Stomach (tissue), 9 donors: Measurements from ENCODE around the gene ZNF474. TPM values are rescaled to one million over a fixed set of nuclear protein-coding genes. Genes with fewer than 3 reads are reported as not detected.

Experiments
- DNase-seq, 2 donors: peaks; one replicate each; pipeline versions ENCODE4 v3.0.0 to v3.0.0-alpha.2; 2013 to 2019
- H3K27ac ChIP-seq, 5 donors: fragments of 200-600 bp in 4 of 5; sonication (generic) in 4 of 5; one replicate each; pipeline ENCODE4 v1.5.1; 2013 to 2019; ENCODE audit warnings: mild to moderate bottlenecking in 1 of 5, moderate library complexity in 1 of 5
- H3K27me3 ChIP-seq, 3 donors: fragments of 200-600 bp; sonication (generic); one replicate each; pipeline ENCODE4 v1.5.1; 2017 to 2019; ENCODE audit warnings: mixed run types in 1 of 3
- H3K36me3 ChIP-seq, 4 donors: fragments of 200-600 bp; sonication (generic); 1 replicate in 3 of 4; 2 replicates in 1 of 4; pipeline ENCODE4 v1.5.1; 2016 to 2019
- H3K4me1 ChIP-seq, 4 donors: fragments of 200-600 bp; sonication (generic); one replicate each; pipeline ENCODE4 v1.5.1; 2016 to 2019
- H3K4me3 ChIP-seq, 4 donors: fragments of 200-600 bp; sonication (generic) in 3 of 4; one replicate each; pipeline ENCODE4 v1.5.1; 2016 to 2019; ENCODE audit warnings: mild to moderate bottlenecking in 1 of 4
- H3K9me3 ChIP-seq, 4 donors: fragments of 200-600 bp; sonication (generic); one replicate each; pipeline ENCODE4 v1.5.1; 2016 to 2019
- CTCF ChIP-seq, 7 experiments: fragments of 450-650 bp in 4 of 7; fragments of 200-600 bp in 3 of 7; sonication (generic) in 3 of 7; IDR thresholded peaks; one replicate each; pipeline ENCODE4 v1.5.1; 2016 to 2019; ENCODE audit warnings: antibody characterized with exemption in 7 of 7, control low read depth in 2 of 7, mild to moderate bottlenecking in 1 of 7
- EP300 ChIP-seq: sonication (generic); formaldehyde crosslinking; IDR thresholded peaks from one replicate; pipeline ENCODE4 v1.6.1; 2017; ENCODE audit warnings: antibody characterized with exemption
- POLR2A ChIP-seq, 4 donors: fragments of 450-650 bp; IDR thresholded peaks; one replicate each; pipeline ENCODE4 v1.6.1; 2016; ENCODE audit warnings: antibody characterized with exemption in 4 of 4, control low read depth in 2 of 4, mild to moderate bottlenecking in 1 of 4, moderate library complexity in 1 of 4
- POLR2AphosphoS5 ChIP-seq, 3 donors: sonication (generic); formaldehyde crosslinking; IDR thresholded peaks; one replicate each; pipeline ENCODE4 v1.6.1; 2016; ENCODE audit warnings: antibody characterized with exemption in 3 of 3
- WGBS, 5 donors: extraction: QIAGEN DNeasy Blood & Tissue Kit in 3 of 5; methylation state at CpG; one replicate each; pipeline versions ENCODE4 v1.1.5 to v1.1.7; 2013 to 2018; 5-methylcytosine and 5-hydroxymethylcytosine counted together
- intact Hi-C: fragments of 100-400 bp; cut with DNase I; formaldehyde crosslinking; loops from one replicate; pipeline ENCODE4 v1.15.1; 2023; ENCODE audit warnings: low total_unique reads
- polyA plus RNA-seq, 3 donors: library from polyadenylated mRNA; stranded (reverse); fragments of 200-250 nt; gene quantifications; one replicate each; pipeline ENCODE4 v1.2.3, GENCODE V29; 2013
- total RNA-seq, 5 donors: library from RNA; depleted of rRNA; stranded (reverse); fragments of >200 nt; gene quantifications; one replicate each; pipeline versions ENCODE4 v1.1.0 to v1.2.3, GENCODE V29; 2014 to 2016
- donor health status: healthy with polysubstance abuse.
- donor health status: Bipolar disorder and iron deficiency.
- donor health status: healthy.

Gene ZNF474
- total and polyA plus RNA-seq, 8 donors: 0.08 to 0.37 TPM; not detected in 6

- Histone ChIP-seq H3K27ac (no peak overlapping the region), H3K36me3 (no peaks in the 10 kb centered on the region), H3K27me3 (no peaks in the 10 kb centered on the region), H3K9me3 (no peaks in the 10 kb centered on the region), H3K4me3 (no peak overlapping the region), H3K4me1 (no peaks in the 10 kb centered on the region)
- no peak for TF ChIP-seq EP300
- TF ChIP-seq POLR2A (IDR thresholded peaks at IDR 0.05): no peak
- no peak for TF ChIP-seq POLR2AphosphoS5 (IDR thresholded peaks at IDR 0.05)
- no peak for TF ChIP-seq CTCF (IDR thresholded peaks at IDR 0.05)
- intact Hi-C loops: no loop called here
- WGBS, 5 donors: 54 to 75% (median 70%) methylated on average over 1 of the region's 1 CpG
- no peak for DNase-seq
Observed at GRCh38 chr5:122175091-122175490, 45.7 kb downstream of the ZNF474 start.

- intact Hi-C loops: no loop called here
- Histone ChIP-seq H3K4me1 (no peaks in the 10 kb centered on the region), H3K9me3 (no peaks in the 10 kb centered on the region), H3K27me3 (no peaks in the 10 kb centered on the region), H3K4me3 (no peak overlapping the region), H3K36me3 (no peaks in the 10 kb centered on the region), H3K27ac (no peak overlapping the region)
- TF ChIP-seq POLR2A (IDR thresholded peaks at IDR 0.05): no peak
- TF ChIP-seq EP300: no peak
- no peak for DNase-seq
Observed at GRCh38 chr5:122175852-122176251, 46.5 kb downstream of the ZNF474 start.

DNA sequence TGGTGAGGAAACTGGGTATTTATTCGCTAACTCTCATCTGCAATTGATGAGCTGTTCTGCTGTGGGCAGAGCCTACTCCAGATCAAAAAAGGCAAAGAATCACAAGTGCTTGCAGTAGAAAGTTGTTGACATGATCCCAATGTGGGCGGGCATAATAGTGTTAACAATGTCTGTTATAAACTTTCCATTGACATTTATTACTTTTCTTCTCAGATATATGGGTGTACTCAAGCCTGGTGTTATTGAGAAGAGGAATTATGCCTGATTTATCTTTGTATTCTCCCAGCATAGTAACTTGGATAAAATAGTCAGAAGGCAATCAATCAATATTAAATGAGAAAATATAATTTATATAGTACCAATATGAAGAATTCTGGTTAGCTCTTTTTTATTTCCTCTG, 47.8 kb downstream of the ZNF474 start:
- Histone ChIP-seq H3K36me3 (no peaks in the 10 kb centered on the region), H3K27ac (no peak overlapping the region), H3K9me3 (no peaks in the 10 kb centered on the region), H3K4me1 (peaks cover 0 to 4% (median under 1%) of the 10 kb centered on the region in 4 donors), H3K27me3 (no peaks in the 10 kb centered on the region), H3K4me3 (no peak overlapping the region)
- intact Hi-C loops: no loop called here
- TF ChIP-seq EP300 (no peak), POLR2A (IDR thresholded peaks at IDR 0.05) (no peak), CTCF (IDR thresholded peaks at IDR 0.05) (no peak), POLR2AphosphoS5 (IDR thresholded peaks at IDR 0.05) (no peak)
- no peak for DNase-seq
- WGBS, 5 donors: 81 to 93% (median 92%) methylated on average over 2 of the region's 2 CpGs

DNA sequence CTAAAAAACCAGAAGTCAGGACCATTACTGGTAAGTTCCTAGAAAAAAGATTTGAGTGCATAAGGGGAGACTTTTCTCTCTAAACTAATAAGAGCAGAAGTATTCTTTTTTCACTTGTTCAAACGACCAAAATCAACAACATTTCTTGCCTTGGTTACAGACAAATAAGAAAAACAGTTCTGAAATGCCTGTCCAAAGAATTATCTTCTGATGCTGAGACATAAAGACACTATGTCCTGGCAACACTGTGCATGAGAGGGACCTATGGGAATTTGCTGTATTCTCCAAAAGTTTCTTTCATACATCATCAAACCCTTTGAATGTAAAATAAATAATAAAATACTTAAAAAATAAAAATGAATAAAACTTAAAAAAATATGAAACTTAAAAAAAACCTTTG, 50.4 kb downstream of the ZNF474 start:
- WGBS, 5 donors: 32 to 65% (median 48%) methylated on average over 1 of the region's 1 CpG
- Histone ChIP-seq H3K4me3 (no peak overlapping the region), H3K36me3 (no peaks in the 10 kb centered on the region), H3K27me3 (no peaks in the 10 kb centered on the region), H3K9me3 (no peaks in the 10 kb centered on the region), H3K4me1 (peaks cover 4 to 20% (median 13%) of the 10 kb centered on the region in 4 donors), H3K27ac (no peak overlapping the region)
- intact Hi-C loops: no loop called here
- DNase-seq: no peak
- no peak for TF ChIP-seq EP300
- no peak for TF ChIP-seq POLR2AphosphoS5 (IDR thresholded peaks at IDR 0.05)
- no peak for TF ChIP-seq POLR2A (IDR thresholded peaks at IDR 0.05)
- no peak for TF ChIP-seq CTCF (IDR thresholded peaks at IDR 0.05)

DNA sequence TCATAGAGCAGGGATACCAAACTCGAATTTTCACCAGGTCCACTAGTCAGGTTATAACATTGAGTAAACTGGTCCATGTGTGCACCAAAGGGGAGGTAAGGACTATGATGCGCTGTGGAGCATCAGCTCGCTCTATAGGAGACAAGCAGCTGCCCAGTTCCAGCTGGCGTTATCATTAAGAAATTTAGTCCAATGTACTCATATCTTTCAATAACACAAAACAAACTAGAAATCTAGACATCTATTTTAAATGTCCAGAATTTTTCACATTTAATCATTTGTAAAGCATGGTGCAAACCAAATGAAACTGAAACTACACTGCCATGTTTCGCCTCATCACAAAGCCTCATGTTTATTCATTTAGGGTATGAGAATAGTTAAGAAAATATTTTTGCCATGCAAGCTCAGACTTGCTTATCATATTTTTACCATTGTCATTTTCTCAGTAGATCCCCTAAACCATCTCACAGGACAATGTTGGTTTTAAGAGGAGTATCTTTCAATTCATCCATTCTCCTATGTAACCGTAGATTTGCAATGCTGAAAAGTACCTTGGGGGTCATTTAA, 50.9 kb downstream of the ZNF474 start:
- Histone ChIP-seq H3K9me3 (no peaks in the 10 kb centered on the region), H3K27ac (no peak overlapping the region), H3K27me3 (no peaks in the 10 kb centered on the region), H3K4me1 (peaks cover 4 to 20% (median 13%) of the 10 kb centered on the region in 4 donors), H3K4me3 (no peak overlapping the region), H3K36me3 (no peaks in the 10 kb centered on the region)
- intact Hi-C loops: no loop called here
- WGBS, 5 donors: 89 to 95% (median 93%) methylated on average over 6 of the region's 6 CpGs
- no peak for TF ChIP-seq CTCF (IDR thresholded peaks at IDR 0.05)
- DNase-seq: no peak
